HCT116 (cell line): ENCODE measurements around the gene ATG2B. TPM values are rescaled to one million over a fixed set of nuclear protein-coding genes. Genes with fewer than 3 reads are reported as not detected.

ENCODE experiments used
- ATAC-seq: fragments of 200-7000 bp; cut with Tn5 transposase; 2 replicates; pipeline ENCODE4 v1.9.1; 2020; ENCODE audit warnings: mild to moderate bottlenecking, moderate library complexity
- BruUV-seq: library from RNA; stranded (reverse); fragments of 400-500 nt; replicated peaks from 2 replicates; lab custom pipeline; 2021; lab: Mats Ljungman, UMichigan
- CTCF ChIA-PET: fragments of 300-600 bp; sonication (Branson Sonifier 250); formaldehyde crosslinking; loops from one replicate; lab custom pipeline; 2021; ENCODE audit warnings: antibody characterized with exemption; lab: Charles Lee
- POLR2A ChIA-PET: fragments of 300-600, 350-600 bp; sonication (Branson Sonifier 250); formaldehyde crosslinking; loops from one replicate; lab custom pipeline; 2021; ENCODE audit warnings: antibody characterized with exemption; lab: Charles Lee
- RAD21 ChIA-PET, 2 experiments: fragments of 300-600 bp; sonication (Branson Sonifier 250); formaldehyde crosslinking; loops; one replicate each; lab custom pipeline; 2023; ENCODE audit warnings: low total read pairs in 2 of 2; ENCODE audit not compliant: uncharacterized antibody in 2 of 2, unreplicated experiment in 2 of 2, low non-redundant PET in 1 of 2; lab: Charles Lee
- DNase-seq: peaks from one replicate; pipeline ENCODE4 v3.0.0-alpha.2; 2010; ENCODE audit warnings: low read depth, low spot score
- H2AFZ ChIP-seq: fragments of 200-600 bp; shearing (Covaris generic), sonication (generic); 2 replicates; pipeline ENCODE4 v1.6.1; 2017; ENCODE audit warnings: low read depth, mixed run types, mixed read lengths, antibody characterized with exemption, low read length; ENCODE audit not compliant: poor library complexity, severe bottlenecking
- H3K27ac ChIP-seq: 2 replicates; pipeline ENCODE4 v1.5.1; 2012; ENCODE audit warnings: low read depth, low read length
- H3K27me3 ChIP-seq: fragments of 200-600 bp; sonication (generic); 2 replicates; pipeline ENCODE4 v1.6.1; 2016; ENCODE audit warnings: mixed run types, low read length, mixed read lengths; ENCODE audit not compliant: insufficient read depth
- H3K36me3 ChIP-seq, 2 experiments: fragments of 200-500 bp in 1 of 2; fragments of 200-600 bp in 1 of 2; sonication (Bioruptor generic) in 1 of 2; sonication (generic) in 1 of 2; 2 replicates each; pipeline versions ENCODE4 v1.5.1 to v1.6.1; 2014 to 2016; ENCODE audit warnings: low read length in 2 of 2, inconsistent platforms in 1 of 2, mixed read lengths in 1 of 2, mixed run types in 1 of 2; ENCODE audit not compliant: insufficient read depth in 2 of 2, control insufficient read depth in 1 of 2
- H3K4me1 ChIP-seq, 2 experiments: fragments of 200-600 bp in 1 of 2; sonication (generic) in 1 of 2; 2 replicates each; pipeline versions ENCODE4 v1.5.1 to v1.6.1; 2012 to 2017; ENCODE audit warnings: low read length in 2 of 2, inconsistent platforms in 1 of 2, mild to moderate bottlenecking in 1 of 2, mixed read lengths in 1 of 2, mixed run types in 1 of 2, moderate library complexity in 1 of 2; ENCODE audit not compliant: insufficient read depth in 2 of 2, control insufficient read depth in 1 of 2
- H3K4me2 ChIP-seq: fragments of 200-600 bp; sonication (generic); 2 replicates; pipeline ENCODE4 v1.6.1; 2017; ENCODE audit warnings: mixed run types, low read length, mixed read lengths
- H3K4me3 ChIP-seq, 2 experiments: fragments of 200-600 bp in 1 of 2; sonication (generic) in 1 of 2; replicated peaks in 1 of 2; 2 replicates each; pipeline ENCODE4 v1.5.1; 2011 to 2016; ENCODE audit warnings: low read length in 2 of 2, control low read depth in 1 of 2, low read depth in 1 of 2, mild to moderate bottlenecking in 1 of 2, mixed read lengths in 1 of 2, mixed run types in 1 of 2
- H3K79me2 ChIP-seq: fragments of 200-600 bp; sonication (generic); 2 replicates; pipeline ENCODE4 v1.6.1; 2017; ENCODE audit warnings: mild to moderate bottlenecking, mixed run types, low read length, moderate library complexity, mixed read lengths; ENCODE audit not compliant: insufficient read depth
- H3K9ac ChIP-seq: fragments of 200-600 bp; sonication (generic); 2 replicates; pipeline ENCODE4 v1.6.1; 2016; ENCODE audit warnings: low read length, mixed read lengths
- H3K9me2 ChIP-seq: fragments of 200-600 bp; sonication (generic), shearing (Covaris generic); 2 replicates; pipeline ENCODE4 v1.6.1; 2017; ENCODE audit warnings: mixed run types, mild to moderate bottlenecking, moderate library complexity; ENCODE audit not compliant: insufficient read depth
- H3K9me3 ChIP-seq, 2 experiments: fragments of 200-500 bp in 1 of 2; fragments of 200-600 bp in 1 of 2; sonication (Bioruptor generic) in 1 of 2; sonication (generic) in 1 of 2; 2 replicates each; pipeline ENCODE4 v1.6.1; 2014 to 2017; ENCODE audit warnings: low read length in 2 of 2, mixed read lengths in 2 of 2, inconsistent platforms in 1 of 2, low read depth in 1 of 2, mild to moderate bottlenecking in 1 of 2, mixed run types in 1 of 2, moderate library complexity in 1 of 2; ENCODE audit not compliant: control insufficient read depth in 1 of 2, insufficient read depth in 1 of 2
- H4K20me1 ChIP-seq: fragments of 200-600 bp; sonication (generic), shearing (Covaris generic); 2 replicates; pipeline ENCODE4 v1.6.1; 2017; ENCODE audit warnings: mixed run types, mild to moderate bottlenecking, moderate library complexity; ENCODE audit not compliant: insufficient read depth
- CEBPB ChIP-seq: IDR thresholded peaks from 2 replicates; pipeline ENCODE4 v1.6.1; 2012; ENCODE audit warnings: low read depth
- EGR1 ChIP-seq: IDR thresholded peaks from 2 replicates; pipeline ENCODE4 v1.6.1; 2012; ENCODE audit warnings: low read depth
- ELF1 ChIP-seq: IDR thresholded peaks from 2 replicates; pipeline ENCODE4 v1.6.1; 2012; ENCODE audit warnings: low read depth, borderline replicate concordance
- EZH2 ChIP-seq: fragments of 200-600 bp; sonication (generic); IDR thresholded peaks from 2 replicates; pipeline ENCODE4 v1.6.1; 2017; ENCODE audit warnings: antibody characterized with exemption, mixed run types
- EZH2phosphoT487 ChIP-seq: fragments of 200-600 bp; IDR thresholded peaks from 2 replicates; pipeline ENCODE4 v1.6.1; 2018; ENCODE audit warnings: antibody characterized with exemption, borderline replicate concordance
- JUND ChIP-seq: IDR thresholded peaks from 2 replicates; pipeline ENCODE4 v1.6.1; 2012
- POLR2A ChIP-seq: IDR thresholded peaks from 2 replicates; pipeline ENCODE4 v1.7.0; 2011; ENCODE audit warnings: borderline replicate concordance; ENCODE audit not compliant: insufficient read depth, insufficient read length; ENCODE audit errors: extremely low read depth
- SP1 ChIP-seq: IDR thresholded peaks from 2 replicates; pipeline ENCODE4 v1.6.1; 2012; ENCODE audit warnings: low read depth
- SRF ChIP-seq: IDR thresholded peaks from 2 replicates; pipeline ENCODE4 v1.6.1; 2012; ENCODE audit warnings: low read depth
- TCF7L2 ChIP-seq: IDR thresholded peaks from 2 replicates; pipeline ENCODE4 v1.7.0; 2011; ENCODE audit warnings: borderline replicate concordance, inconsistent platforms; ENCODE audit not compliant: insufficient read depth, insufficient read length; ENCODE audit errors: extremely low read depth
- ZNF274 ChIP-seq: fragments of 200-500 bp; sonication (Bioruptor generic); IDR thresholded peaks from 2 replicates; pipeline ENCODE4 v1.6.1; 2014; ENCODE audit warnings: mild to moderate bottlenecking, low read depth, low read length, inconsistent platforms
- intact Hi-C: fragments of 100-400 bp; cut with micrococcal nuclease; formaldehyde crosslinking; loops from 2 replicates; pipeline ENCODE4 v1.10.0; 2022
- total RNA-seq: library from RNA; stranded (reverse); gene quantifications from one replicate; pipeline ENCODE4 v1.2.1, GENCODE V29; 2021; ENCODE audit not compliant: unreplicated experiment
- TF ChIP-seq, protein P1 (sequence below): IDR thresholded peaks from 2 replicates; pipeline ENCODE4 v1.6.1; 2012
- TF ChIP-seq, protein P2 (sequence below): IDR thresholded peaks from 2 replicates; pipeline ENCODE4 v1.6.1; 2011; ENCODE audit warnings: mild to moderate bottlenecking, low read length, moderate library complexity; ENCODE audit not compliant: insufficient replicate concordance; ENCODE audit errors: extremely low read depth
- TF ChIP-seq, protein P3 (sequence below): IDR thresholded peaks from 2 replicates; pipeline ENCODE4 v1.6.1; 2012

ATG2B gene
- total RNA-seq, 1 experiment from 2014 or later, result 6.4 TPM

DNA sequence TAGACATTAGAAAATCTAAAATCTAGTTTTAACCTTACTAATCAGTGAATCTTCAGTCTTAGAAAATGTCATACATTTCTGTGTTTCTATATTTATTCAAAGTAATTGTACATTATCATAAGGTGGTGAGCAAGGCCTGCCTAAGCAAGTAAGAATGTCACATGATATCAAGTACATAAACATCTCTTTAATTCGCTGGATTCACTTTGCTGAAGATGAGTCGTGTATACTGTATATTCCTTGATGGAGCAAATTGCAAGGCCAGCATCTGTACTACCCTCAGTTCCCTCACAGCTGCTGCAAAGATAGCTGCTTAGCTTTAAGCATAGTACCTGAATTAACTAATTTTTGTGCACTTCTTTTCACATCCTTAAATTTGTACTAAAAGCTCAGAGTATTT, 20.3 kb upstream of the ATG2B start:
- ATAC-seq (no peak), DNase-seq (no peak)

More for the DNA sequence above, 20.3 kb upstream of the ATG2B start:
- intact Hi-C loops, result no loop called here
- POLR2A ChIA-PET, result no interaction called here
- CTCF ChIA-PET, result no interaction called here
- no peaks in the 10 kb centered on the region for H3K79me2 ChIP-seq
- H3K4me2 ChIP-seq, result no peak overlapping the region
- no peaks in the 10 kb centered on the region for H3K27me3 ChIP-seq
- H3K27ac ChIP-seq, result no peak overlapping the region
- no peak overlapping the region for H3K4me3 ChIP-seq
- H3K9ac ChIP-seq, result no peak overlapping the region
- H3K4me1 ChIP-seq, result no peaks in the 10 kb centered on the region
- no TSS peak for BruUV-seq
- no peaks in the 10 kb centered on the region for H3K9me2 ChIP-seq
- no peak for TF ChIP-seq TCF7L2
- TF ChIP-seq JUND, result no peak
- TF ChIP-seq EZH2, result no peak
- no peak for TF ChIP-seq SRF
- TF ChIP-seq SP1, result no peak
- no peak for TF ChIP-seq POLR2A
- TF ChIP-seq, protein P1, sequence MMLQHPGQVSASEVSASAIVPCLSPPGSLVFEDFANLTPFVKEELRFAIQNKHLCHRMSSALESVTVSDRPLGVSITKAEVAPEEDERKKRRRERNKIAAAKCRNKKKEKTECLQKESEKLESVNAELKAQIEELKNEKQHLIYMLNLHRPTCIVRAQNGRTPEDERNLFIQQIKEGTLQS, result no peak
- no peak for TF ChIP-seq EGR1
- TF ChIP-seq CEBPB, result no peak
- TF ChIP-seq, protein P2, sequence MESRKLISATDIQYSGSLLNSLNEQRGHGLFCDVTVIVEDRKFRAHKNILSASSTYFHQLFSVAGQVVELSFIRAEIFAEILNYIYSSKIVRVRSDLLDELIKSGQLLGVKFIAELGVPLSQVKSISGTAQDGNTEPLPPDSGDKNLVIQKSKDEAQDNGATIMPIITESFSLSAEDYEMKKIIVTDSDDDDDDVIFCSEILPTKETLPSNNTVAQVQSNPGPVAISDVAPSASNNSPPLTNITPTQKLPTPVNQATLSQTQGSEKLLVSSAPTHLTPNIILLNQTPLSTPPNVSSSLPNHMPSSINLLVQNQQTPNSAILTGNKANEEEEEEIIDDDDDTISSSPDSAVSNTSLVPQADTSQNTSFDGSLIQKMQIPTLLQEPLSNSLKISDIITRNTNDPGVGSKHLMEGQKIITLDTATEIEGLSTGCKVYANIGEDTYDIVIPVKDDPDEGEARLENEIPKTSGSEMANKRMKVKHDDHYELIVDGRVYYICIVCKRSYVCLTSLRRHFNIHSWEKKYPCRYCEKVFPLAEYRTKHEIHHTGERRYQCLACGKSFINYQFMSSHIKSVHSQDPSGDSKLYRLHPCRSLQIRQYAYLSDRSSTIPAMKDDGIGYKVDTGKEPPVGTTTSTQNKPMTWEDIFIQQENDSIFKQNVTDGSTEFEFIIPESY, result no peak
- no peak for TF ChIP-seq ZNF274
- TF ChIP-seq ELF1, result no peak
- TF ChIP-seq, protein P3, sequence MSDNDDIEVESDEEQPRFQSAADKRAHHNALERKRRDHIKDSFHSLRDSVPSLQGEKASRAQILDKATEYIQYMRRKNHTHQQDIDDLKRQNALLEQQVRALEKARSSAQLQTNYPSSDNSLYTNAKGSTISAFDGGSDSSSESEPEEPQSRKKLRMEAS, result no peak
- no peak for TF ChIP-seq EZH2phosphoT487
- H4K20me1 ChIP-seq, result no peaks in the 10 kb centered on the region
- H3K9me3 ChIP-seq, result no peaks in the 10 kb centered on the region
- RAD21 ChIA-PET, result no interaction called here
- no peak overlapping the region for H2AFZ ChIP-seq
- 0 out of 4 replicates have a peak, but pooled peaks cover 0 to 8% of the 10 kb centered on the region in 2 experiments for H3K36me3 ChIP-seq
